GM12878 (cell line): ENCODE results near the gene CCDC194. TPM values are rescaled to one million over a fixed set of nuclear protein-coding genes. Genes with fewer than 3 reads are reported as not detected.

ENCODE experiments used
- ATAC-seq: fragments of 200-7000 bp; cut with Tn5 transposase; 3 replicates; pipeline ENCODE4 v1.9.1; 2020; ENCODE audit warnings: mild to moderate bottlenecking, moderate library complexity
- BruUV-seq: library from RNA; stranded (reverse); fragments of 400-500 nt; replicated peaks from 2 replicates; lab custom pipeline; 2021; lab: Mats Ljungman, UMichigan
- CTCF ChIA-PET: fragments of 300-600 bp; sonication (Branson Sonifier 250); formaldehyde crosslinking; extraction: SDS; loops from one replicate; lab custom pipeline; 2021; ENCODE audit warnings: inconsistent platforms; lab: Yijun Ruan, JAX
- POLR2A ChIA-PET: fragments of 350-600 bp; formaldehyde crosslinking; extraction: SDS; loops from one replicate; lab custom pipeline; 2021; ENCODE audit warnings: inconsistent platforms; lab: Charles Lee
- RAD21 ChIA-PET: fragments of 300-600 bp; sonication (Branson Sonifier 250); formaldehyde crosslinking; loops from one replicate; lab custom pipeline; 2023; ENCODE audit warnings: antibody characterized with exemption; ENCODE audit not compliant: unreplicated experiment; lab: Charles Lee
- SMC1A ChIA-PET: fragments of 300-600 bp; sonication (Branson Sonifier 250); formaldehyde crosslinking; loops from one replicate; lab custom pipeline; 2023; ENCODE audit not compliant: unreplicated experiment, uncharacterized antibody; lab: Charles Lee
- DNase-seq: peaks from one replicate; pipeline ENCODE4 v3.0.0-alpha.2; 2011; ENCODE audit warnings: low read depth, low spot score
- FAIRE-seq: peaks from 3 replicates; lab custom pipeline; 2011; peaks lifted over from hg19 to GRCh38; lab: Jason Lieb, UNC
- H2AFZ ChIP-seq: 2 replicates; pipeline ENCODE4 v1.6.0; 2011; ENCODE audit warnings: low read depth, low read length, control low read depth; ENCODE audit not compliant: control insufficient read depth
- H3K27ac ChIP-seq: 2 replicates; pipeline ENCODE4 v1.5.1; 2011; ENCODE audit warnings: control low read depth; ENCODE audit not compliant: control insufficient read depth, insufficient read depth
- H3K27me3 ChIP-seq, 2 experiments: replicated peaks in 1 of 2; 2 replicates each; pipeline versions ENCODE4 v1.6.0 to v1.6.1; 2011; ENCODE audit warnings: low read length in 1 of 2; ENCODE audit not compliant: control insufficient read depth in 2 of 2, insufficient read depth in 2 of 2
- H3K36me3 ChIP-seq, 2 experiments: 2 replicates each; pipeline ENCODE4 v1.5.1; 2011; ENCODE audit warnings: low read length in 1 of 2; ENCODE audit not compliant: control insufficient read depth in 2 of 2, insufficient read depth in 2 of 2
- H3K4me1 ChIP-seq: 2 replicates; pipeline ENCODE4 v1.6.1; 2011; ENCODE audit warnings: mild to moderate bottlenecking, low read length, moderate library complexity, mixed read lengths; ENCODE audit not compliant: control insufficient read depth, insufficient read depth
- H3K4me2 ChIP-seq: 2 replicates; pipeline ENCODE4 v1.6.0; 2011; ENCODE audit warnings: control low read depth; ENCODE audit not compliant: control insufficient read depth, insufficient read depth
- H3K4me3 ChIP-seq: fragments of 200-600 bp; sonication (generic); 2 replicates; pipeline ENCODE4 v1.5.1; 2016
- H3K79me2 ChIP-seq: 2 replicates; pipeline ENCODE4 v1.6.0; 2011; ENCODE audit warnings: low read length; ENCODE audit not compliant: control insufficient read depth, insufficient read depth
- H3K9ac ChIP-seq: 2 replicates; pipeline ENCODE4 v1.8.0; 2011; ENCODE audit warnings: low read length, control low read depth, mixed read lengths; ENCODE audit not compliant: control insufficient read depth, insufficient read depth
- H3K9me3 ChIP-seq: replicated peaks from 3 replicates; pipeline ENCODE4 v1.5.1; 2011; ENCODE audit warnings: mild to moderate bottlenecking, low read length; ENCODE audit not compliant: control insufficient read depth, insufficient read depth
- H4K20me1 ChIP-seq: 2 replicates; pipeline ENCODE4 v1.6.0; 2011; ENCODE audit not compliant: control insufficient read depth, insufficient read depth
- CHD2 ChIP-seq: IDR thresholded peaks from 2 replicates; pipeline ENCODE4 v1.6.1; 2011; ENCODE audit warnings: low read depth, low read length, improper control_type of control experiment, borderline replicate concordance
- ETV6 ChIP-seq, 2 experiments: fragments of 450-650 bp in 1 of 2; IDR thresholded peaks in 1 of 2; conservative IDR thresholded peaks in 1 of 2; 2 replicates each; pipeline ENCODE4 v1.6.1; 2014; ENCODE audit warnings: antibody characterized with exemption in 1 of 2, borderline replicate concordance in 1 of 2, low read depth in 1 of 2, mild to moderate bottlenecking in 1 of 2, moderate library complexity in 1 of 2
- KDM1A ChIP-seq: fragments of 200-600 bp; sonication (generic); IDR thresholded peaks from 2 replicates; pipeline ENCODE4 v1.6.1; 2016; ENCODE audit warnings: borderline replicate concordance
- MEF2B ChIP-seq: fragments of 450-650 bp; IDR thresholded peaks from 2 replicates; pipeline ENCODE4 v1.6.1; 2018; ENCODE audit warnings: mild to moderate bottlenecking, moderate library complexity; ENCODE audit not compliant: partially characterized antibody, poor library complexity, severe bottlenecking
- MYC ChIP-seq: IDR thresholded peaks from 2 replicates; pipeline ENCODE4 v1.6.1; 2011; ENCODE audit warnings: mild to moderate bottlenecking, low read length, moderate library complexity, inconsistent platforms; ENCODE audit not compliant: insufficient read depth, insufficient replicate concordance, insufficient read length, severe bottlenecking
- NR2C2 ChIP-seq: IDR thresholded peaks from 2 replicates; pipeline ENCODE4 v1.6.1; 2011; ENCODE audit warnings: borderline replicate concordance, low read depth; ENCODE audit not compliant: control insufficient read depth, insufficient read length
- PAX8 ChIP-seq: fragments of 450-650 bp; IDR thresholded peaks from 2 replicates; pipeline ENCODE4 v1.6.1; 2017; ENCODE audit warnings: mild to moderate bottlenecking, moderate library complexity
- RUNX3 ChIP-seq: IDR thresholded peaks from 2 replicates; pipeline ENCODE4 v1.6.1; 2012; ENCODE audit warnings: low read length, inconsistent platforms
- YY1 ChIP-seq: IDR thresholded peaks from 2 replicates; pipeline ENCODE4 v1.6.1; 2011; ENCODE audit warnings: low read depth, mild to moderate bottlenecking, low read length
- ZNF274 ChIP-seq: IDR thresholded peaks from one replicate; pipeline ENCODE4 v1.8.0; 2011; ENCODE audit not compliant: insufficient read length, insufficient read depth
- WGBS: methylation state at CpG from one replicate; pipeline ENCODE4 v1.1.6; 2016; ENCODE audit warnings: low lambda C conversion rate; ENCODE audit not compliant: insufficient replicate concordance, insufficient coverage; ENCODE audit errors: missing lambda C conversion rate; 5-methylcytosine and 5-hydroxymethylcytosine counted together
- in situ Hi-C: fragments of 300-500 bp; cut with MboI; formaldehyde crosslinking; loops from 9 replicates; pipeline ENCODE4 v1.14.3; 2018; ENCODE audit warnings: mixed read lengths
- intact Hi-C: fragments of 100-400 bp; cut with micrococcal nuclease; formaldehyde crosslinking; loops from one replicate; pipeline ENCODE4 v1.14.2; 2022; ENCODE audit not compliant: unreplicated experiment
- polyA plus RNA-seq, 11 experiments: library from polyadenylated mRNA; depleted of rRNA in 4 of 11; unstranded in 6 of 11; stranded (reverse) in 5 of 11; fragments of >200 nt; fragmentation: Nextera tagmentation in 4 of 11; fragmentation: Illumina TruSeq in 1 of 11; extraction: Ambion mirVana in 4 of 11; extraction: Trizol in 1 of 11; gene quantifications; 1 replicate in 1 of 11; 2 replicates in 10 of 11; pipeline versions ENCODE4 v1.2.1 to v1.2.3, GENCODE V29; 2011 to 2016; ENCODE audit warnings: inconsistent platforms in 2 of 11, missing spikeins in 2 of 11, low read depth in 1 of 11
- total RNA-seq, 4 experiments: library from RNA; depleted of rRNA in 3 of 4; stranded (reverse); fragments of >200 nt in 3 of 4; fragmentation: Illumina TruSeq in 1 of 4; extraction: Trizol in 1 of 4; gene quantifications; 2 replicates each; pipeline versions ENCODE4 v1.2.1 to v1.2.3, GENCODE V29; 2013 to 2021

Gene CCDC194
- total and polyA plus RNA-seq, 10 of the 15 experiments (the other 5 are each of a cell fraction or from before 2014, with no cell fraction given): 0.07 to 3.4 (median 0.97) TPM

DNA sequence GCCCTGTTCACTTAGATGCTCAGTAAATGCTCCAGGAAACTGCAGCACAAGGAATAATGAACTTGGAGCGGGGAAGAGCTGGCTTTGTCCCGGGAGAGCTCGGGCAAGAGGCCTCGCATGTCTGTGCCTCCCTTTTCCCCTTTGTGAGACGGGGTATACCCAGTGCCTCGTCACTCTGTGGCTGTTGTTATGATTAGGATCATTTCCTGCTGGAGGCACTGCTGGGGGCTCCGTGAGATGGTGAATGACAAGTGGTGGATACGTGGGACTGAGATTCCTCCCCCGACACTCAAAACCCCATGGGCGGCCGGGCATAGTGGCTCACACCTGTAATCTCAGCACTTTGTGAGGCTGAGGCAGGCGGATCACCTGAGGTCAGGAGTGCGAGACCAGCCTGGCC, 15.7 kb downstream of the CCDC194 start:
- TF ChIP-seq ZNF274 (no peak), MEF2B (no peak), MYC (no peak), CHD2 (no peak), RUNX3 (no peak), YY1 (no peak), ETV6 (conservative IDR thresholded peaks at IDR 0.05 in 1 of 2, IDR thresholded peaks at IDR 0.05 in 1 of 2; ENCODE audit: borderline replicate concordance in 1 of 2, low read depth in 1 of 2) (no peak), NR2C2 (no peak), PAX8 (no peak), KDM1A (no peak)
- no peaks in the 10 kb centered on the region for H3K27me3 ChIP-seq
- no peaks in the 10 kb centered on the region for H3K36me3 ChIP-seq
- SMC1A ChIA-PET: no interaction called here
- in situ Hi-C loops: no loop called here
- no peak for FAIRE-seq
- H3K4me3 ChIP-seq: no peak overlapping the region
- RAD21 ChIA-PET: no interaction called here
- no peaks in the 10 kb centered on the region for H4K20me1 ChIP-seq
- H3K79me2 ChIP-seq: no peaks in the 10 kb centered on the region
- H3K4me1 ChIP-seq: peaks cover 20% of the 10 kb centered on the region
- no peak for DNase-seq
- H3K9ac ChIP-seq: no peak overlapping the region
- no peaks in the 10 kb centered on the region; the same call in 2 of the 3 replicates for H3K9me3 ChIP-seq
- BruUV-seq: no TSS peak
- no peak overlapping the region for H2AFZ ChIP-seq
- H3K27ac ChIP-seq: no peak overlapping the region
- 25% methylated on average over 13 of the region's 13 CpGs for WGBS
- POLR2A ChIA-PET: no interaction called here
- intact Hi-C loops: no loop called here
- no peak overlapping the region for H3K4me2 ChIP-seq
- ATAC-seq: no peak
- CTCF ChIA-PET: no interaction called here
